HK-2 (cell line): ENCODE data around the gene FAM111B.
"Not testable (repeated sequence)": the region's sequence is repeated elsewhere in the genome, so short reads cannot be mapped to it uniquely, and the experiment has no call there.

ENCODE experiments used
- DNase-seq: peaks from one replicate; pipeline ENCODE4 v3.0.0-alpha.2; 2018; ENCODE audit not compliant: unreplicated experiment

The FAM111B gene

GRCh38 chr11:59097938-59098337 is 9.1 kb upstream of the FAM111B start:
- DNase-seq: not testable (repeated sequence)

DNA sequence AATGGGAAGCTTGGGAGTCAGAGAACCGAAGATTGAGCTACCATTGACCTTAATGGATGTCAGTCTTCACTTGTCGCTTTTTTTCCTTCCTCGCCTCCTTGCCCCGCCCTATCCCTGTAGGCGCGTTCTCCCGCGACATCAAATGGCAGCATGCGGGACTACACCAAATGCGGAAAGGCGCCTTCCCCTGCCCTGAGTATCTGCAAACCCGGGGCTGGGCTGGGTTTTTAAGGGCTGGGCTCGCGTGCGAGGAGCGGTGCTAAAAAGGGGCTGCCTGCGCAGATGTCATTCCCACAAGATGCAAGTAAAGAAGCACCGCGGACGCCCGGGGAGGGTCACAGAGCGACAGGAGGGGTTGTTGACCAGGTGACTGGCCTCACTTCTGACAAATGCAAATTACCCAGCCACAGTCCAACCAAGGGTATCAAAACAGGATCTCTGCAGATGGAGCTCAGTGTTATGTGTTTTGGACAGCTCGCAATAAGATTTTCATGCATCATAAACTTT is 4.7 kb upstream of the FAM111B start:
- no peak for DNase-seq

DNA sequence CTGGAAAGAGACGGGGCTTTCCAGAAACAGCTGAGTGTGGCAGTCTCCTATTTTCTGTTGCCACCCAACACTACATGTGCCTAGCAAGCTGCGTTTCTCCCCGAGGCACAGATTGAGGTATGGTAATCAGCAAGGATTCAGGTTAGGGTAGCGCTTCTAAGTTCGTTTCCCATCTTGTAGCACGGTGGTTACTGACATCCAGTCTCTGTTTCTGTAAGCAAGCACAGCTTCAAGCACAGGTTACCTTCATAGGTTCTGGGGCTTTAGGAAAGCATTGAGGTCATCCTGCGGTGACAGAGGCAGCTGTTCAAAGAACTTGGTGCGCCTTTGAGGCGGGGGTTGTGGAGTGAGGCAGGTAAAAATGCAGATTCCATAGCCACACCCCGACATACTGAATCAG is 684 bp downstream of the FAM111B start:
- DNase-seq: not testable (repeated sequence)

- no peak for DNase-seq
These were observed 5.5 kb downstream of the FAM111B start for GRCh38 chr11:59112494-59112893.

DNA sequence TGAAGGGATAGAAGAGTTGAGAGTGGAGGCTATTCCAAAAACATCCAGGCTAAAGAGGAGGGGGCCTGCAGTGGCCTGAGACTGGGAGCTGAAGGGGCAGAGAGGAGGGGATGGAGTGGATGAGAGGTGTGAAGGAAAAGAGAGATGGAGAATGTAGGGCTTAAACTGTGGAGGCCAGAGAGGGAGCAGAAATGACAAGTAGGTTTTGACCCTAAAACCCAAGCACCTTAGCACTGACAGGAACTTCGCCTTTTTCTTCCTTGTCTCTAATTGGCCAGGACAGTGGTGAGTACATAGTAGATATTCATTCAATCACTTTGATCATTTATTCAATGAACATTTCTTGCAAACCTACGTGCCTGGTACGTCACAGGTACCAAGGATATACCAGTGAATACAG is 7.3 kb downstream of the FAM111B start:
- DNase-seq: no peak

- no peak for DNase-seq
These were observed 8.5 kb downstream of the FAM111B start for GRCh38 chr11:59115553-59115952.

GRCh38 chr11:59117774-59118173 is 10.7 kb downstream of the FAM111B start:
- DNase-seq: no peak

- DNase-seq: no peak
These were observed 12.8 kb downstream of the FAM111B start for GRCh38 chr11:59119826-59120225.

DNA sequence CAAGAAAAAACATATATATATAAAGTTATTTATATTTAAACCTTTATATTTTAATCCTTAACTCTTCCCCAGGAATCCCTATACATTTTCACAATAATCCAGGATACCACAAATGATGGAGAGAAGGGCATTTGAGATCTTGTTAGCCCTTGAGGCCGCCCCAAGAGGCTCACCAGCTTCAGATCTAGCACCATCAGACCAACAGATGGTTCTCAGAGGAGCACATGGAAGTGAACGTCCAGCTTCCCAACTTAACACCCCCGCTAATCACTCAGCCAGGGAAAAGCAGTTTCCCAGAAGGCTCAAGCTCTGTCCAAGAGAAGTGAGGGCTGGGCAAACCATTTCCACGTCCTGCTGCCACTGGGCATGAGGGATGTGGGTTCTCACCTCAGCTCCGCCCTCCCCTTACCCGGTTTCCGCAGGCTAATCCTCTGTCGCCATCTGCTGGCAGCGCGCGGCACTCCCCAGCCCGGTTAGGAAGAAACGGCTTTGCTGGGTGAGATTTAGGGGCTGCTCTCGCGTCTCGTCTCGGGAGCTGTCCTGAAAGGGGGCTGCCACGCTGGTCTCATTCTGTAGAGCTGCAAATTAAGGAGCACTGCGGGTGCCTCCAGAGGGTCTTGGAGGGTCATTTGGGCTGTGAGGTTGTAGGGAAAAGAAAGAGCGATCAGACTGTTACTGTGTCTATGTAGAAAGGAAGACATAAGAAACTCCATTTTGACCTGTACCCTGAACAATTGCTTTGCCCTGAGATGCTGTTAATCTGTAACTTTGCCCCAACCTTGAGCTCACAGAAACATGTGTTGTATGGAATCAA is 28.8 kb downstream of the FAM111B start:
- peak; percentile 44 for DNase-seq

DNA sequence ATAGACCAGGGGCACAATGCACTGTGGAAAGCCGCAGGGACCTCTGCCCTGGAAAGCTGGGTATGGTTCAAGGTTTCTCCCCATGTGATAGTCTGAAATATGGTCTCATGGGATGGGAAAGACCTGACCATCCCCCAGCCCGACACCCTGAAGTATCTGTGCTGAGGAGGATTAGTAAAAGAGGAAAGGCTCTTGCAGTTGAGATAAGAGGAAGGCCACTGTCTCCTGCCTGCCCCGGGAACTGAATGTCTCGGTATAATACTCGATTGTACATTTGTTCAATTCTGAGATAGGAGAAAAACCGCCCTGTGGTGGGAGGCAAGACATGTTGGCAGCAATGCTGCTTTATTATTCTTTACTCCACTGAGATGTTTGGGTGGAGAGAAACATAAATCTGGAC is 29.5 kb downstream of the FAM111B start:
- not testable (repeated sequence) for DNase-seq

DNA sequence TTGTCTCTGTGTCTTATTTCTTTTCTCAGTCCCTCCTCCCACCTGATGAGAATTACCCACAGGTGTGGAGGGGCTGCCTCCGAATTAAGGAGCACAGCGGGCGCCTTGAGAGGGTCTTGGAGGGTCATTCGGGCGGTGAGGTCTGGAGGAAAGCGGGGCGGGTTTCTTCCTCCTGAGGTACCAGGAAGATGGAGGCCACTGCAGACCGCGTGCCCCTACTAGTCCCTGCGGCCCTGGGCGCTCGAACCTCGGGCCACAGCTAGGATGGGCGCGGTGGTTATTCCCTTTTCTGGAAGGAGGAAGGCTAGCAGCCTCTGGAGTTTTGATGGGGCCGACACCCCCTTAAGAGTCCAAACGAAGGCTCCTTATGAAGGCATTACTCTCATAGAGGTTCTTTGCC is 30.2 kb downstream of the FAM111B start:
- DNase-seq: no peak

DNA sequence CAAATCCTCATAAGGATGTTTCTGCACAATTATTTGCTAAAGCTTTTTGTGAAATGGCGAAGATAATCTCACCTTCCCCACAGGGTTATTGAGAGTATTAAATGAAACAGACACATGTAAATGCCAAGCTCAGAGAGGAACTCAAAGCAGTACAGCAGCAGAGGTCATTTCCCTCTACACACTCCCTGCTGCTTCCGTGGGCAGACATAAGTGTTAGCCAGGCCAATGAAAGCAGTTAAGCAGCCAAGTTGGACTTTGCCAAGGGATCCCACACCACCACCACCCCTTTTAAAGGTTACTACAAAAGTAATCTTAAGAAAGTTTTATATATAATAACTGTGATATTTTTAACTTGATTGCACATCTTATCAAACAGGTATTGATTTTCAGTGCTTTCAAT is 31.6 kb downstream of the FAM111B start:
- no peak for DNase-seq

DNA sequence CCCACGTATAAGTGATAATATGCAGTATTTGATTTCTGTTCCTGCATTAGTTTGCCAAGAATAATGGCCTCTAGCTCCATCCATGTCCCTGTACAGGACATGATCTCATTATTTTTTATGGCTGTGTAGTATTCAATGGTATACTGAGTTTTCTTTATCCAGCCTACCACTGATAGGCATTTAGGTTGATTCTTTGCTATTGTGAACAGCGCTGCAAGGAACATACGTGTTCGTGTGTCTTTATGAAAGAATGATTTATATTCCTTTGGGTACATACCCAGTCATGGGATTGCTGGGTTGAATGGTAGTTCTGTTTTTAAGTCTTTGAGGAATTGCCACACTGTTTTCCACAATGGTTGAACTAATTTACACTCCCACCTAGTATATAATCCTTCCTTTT is 34.2 kb downstream of the FAM111B start:
- DNase-seq: no peak

- DNase-seq: no peak
These were observed 34.8 kb downstream of the FAM111B start for GRCh38 chr11:59141673-59142460.

- peak; percentile 86 for DNase-seq
These were observed 35.8 kb downstream of the FAM111B start, which contains the start of gene FAM111A for GRCh38 chr11:59142530-59143507. Gene FAM111A (plus strand): TSS chr11:59142856. CDS start chr11:59148873, 6,017 bp downstream.

DNA sequence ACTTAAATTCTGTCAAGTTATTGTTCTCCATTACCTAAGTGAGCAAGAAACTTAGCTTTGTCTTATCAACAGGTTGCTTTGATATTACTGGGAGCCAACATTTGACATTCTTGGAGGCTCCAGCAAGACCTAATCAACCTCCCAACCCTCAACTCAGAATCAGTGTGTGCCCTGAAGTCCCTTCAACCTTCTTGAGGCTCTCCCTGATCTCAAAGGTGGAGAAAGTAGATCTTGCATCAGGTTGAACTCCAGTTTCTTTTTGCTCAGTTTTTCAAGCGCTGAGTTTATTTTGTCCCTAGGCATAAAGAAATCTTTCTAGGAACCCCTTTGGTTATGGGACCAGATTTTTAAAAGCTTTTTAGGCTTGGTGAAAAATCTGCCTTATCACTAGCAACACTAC is 37.1 kb downstream of the FAM111B start:
- DNase-seq: no peak

- peak; percentile 78 for DNase-seq
These were observed 37.7 kb downstream of the FAM111B start for GRCh38 chr11:59144579-59145345.

- no peak for DNase-seq
These were observed 38.5 kb downstream of the FAM111B start for GRCh38 chr11:59145534-59145933.

GRCh38 chr11:59151761-59152160 is 44.7 kb downstream of the FAM111B start:
- DNase-seq: no peak

GRCh38 chr11:59152312-59152951 is 45.4 kb downstream of the FAM111B start:
- DNase-seq: no peak
